Measurements from ENCODE around the gene SLC25A48. TPM values are rescaled to one million over a fixed set of nuclear protein-coding genes. Genes with fewer than 3 reads are reported as not detected.

Gene SLC25A48
- total RNA-seq, 1 donor from 2014 or later = not detected

- intact Hi-C loops (cut with DNase I) = no loop called here
- no peak overlapping the region for H3K27ac ChIP-seq
- no peak overlapping the region for H3K4me3 ChIP-seq
- no peaks in the 10 kb centered on the region for H3K36me3 ChIP-seq
- H3K9me3 ChIP-seq = no peaks in the 10 kb centered on the region
- DNase-seq (ENCODE audit: low spot score in 2 of 2) = peak in 1 of 2 donors; percentile 42
- no peaks in the 10 kb centered on the region for H3K27me3 ChIP-seq
- H3K4me1 ChIP-seq = no peaks in the 10 kb centered on the region
- TF ChIP-seq CTCF (IDR thresholded peaks at IDR 0.05) = no peak
These were observed 7.3 kb upstream of the SLC25A48 start for GRCh38 chr5:135826994-135827671.

- Histone ChIP-seq H3K9me3 (no peaks in the 10 kb centered on the region), H3K4me1 (no peaks in the 10 kb centered on the region), H3K36me3 (no peaks in the 10 kb centered on the region), H3K4me3 (no peak overlapping the region), H3K27me3 (no peaks in the 10 kb centered on the region), H3K27ac (no peak overlapping the region)
- TF ChIP-seq CTCF (IDR thresholded peaks at IDR 0.05) = no peak
- intact Hi-C loops (cut with DNase I) = no loop called here
- DNase-seq (ENCODE audit: low spot score in 2 of 2) = peak in 1 of 2 donors; percentile 54
These were observed 6.3 kb upstream of the SLC25A48 start for GRCh38 chr5:135827965-135828781.

- no peak overlapping the region for H3K4me3 ChIP-seq
- no peak overlapping the region for H3K27ac ChIP-seq
- H3K9me3 ChIP-seq = no peaks in the 10 kb centered on the region
- no peaks in the 10 kb centered on the region for H3K27me3 ChIP-seq
- no peak for DNase-seq (ENCODE audit: low spot score in 2 of 2)
- no peak for TF ChIP-seq CTCF (IDR thresholded peaks at IDR 0.05)
- no peaks in the 10 kb centered on the region for H3K4me1 ChIP-seq
- intact Hi-C loops (cut with DNase I) = no loop called here
- H3K36me3 ChIP-seq = no peaks in the 10 kb centered on the region
These were observed 5.7 kb upstream of the SLC25A48 start for GRCh38 chr5:135828782-135829127.

GRCh38 chr5:135829179-135829578 lies 5.3 kb upstream of the SLC25A48 start:
- intact Hi-C loops (cut with DNase I) = no loop called here
- no peaks in the 10 kb centered on the region for H3K27me3 ChIP-seq

GRCh38 chr5:135829681-135830383 lies 4.6 kb upstream of the SLC25A48 start:
- Histone ChIP-seq H3K27me3 (no peaks in the 10 kb centered on the region), H3K36me3 (no peaks in the 10 kb centered on the region), H3K27ac (no peak overlapping the region), H3K9me3 (no peaks in the 10 kb centered on the region), H3K4me3 (no peak overlapping the region), H3K4me1 (no peaks in the 10 kb centered on the region)
- TF ChIP-seq CTCF (IDR thresholded peaks at IDR 0.05) = peak in 2 of 3 experiments; percentile 16 to 57
- intact Hi-C loops (cut with DNase I) = no loop called here
- DNase-seq (ENCODE audit: low spot score in 2 of 2) = peak in 1 of 2 donors; percentile 62

More at GRCh38 chr5:135829179-135829578, 5.3 kb upstream of the SLC25A48 start:
- no peak for TF ChIP-seq CTCF (IDR thresholded peaks at IDR 0.05)
- no peak overlapping the region for H3K27ac ChIP-seq
- no peaks in the 10 kb centered on the region for H3K9me3 ChIP-seq
- H3K36me3 ChIP-seq = no peaks in the 10 kb centered on the region
- H3K4me3 ChIP-seq = no peak overlapping the region
- no peaks in the 10 kb centered on the region for H3K4me1 ChIP-seq
- peak in 1 of 2 donors; percentile 50 for DNase-seq (ENCODE audit: low spot score in 2 of 2)

Data from ascending aorta (tissue), 2 donors.